22Rv1 (cell line): ENCODE results near the gene ADGRD1.

Experiments used
- CTCF ChIP-seq: fragments of 450-650 bp; IDR thresholded peaks from 2 replicates; pipeline ENCODE4 v1.5.1; 2017; ENCODE audit warnings: mild to moderate bottlenecking
- ZFX ChIP-seq: fragments of 450-650 bp; IDR thresholded peaks from 2 replicates; pipeline ENCODE4 v1.6.1; 2017; ENCODE audit warnings: antibody characterized with exemption, borderline replicate concordance

GRCh38 chr12:131136539-131136872 is 182.8 kb downstream of the ADGRD1 start:
- TF ChIP-seq CTCF (no peak), ZFX (no peak)
